GM23338 (cell line): ENCODE data around the gene TRPM2. TPM values are rescaled to one million over a fixed set of nuclear protein-coding genes. Genes with fewer than 3 reads are reported as not detected.

Experiments used
- ATAC-seq: fragments of 200-7000 bp; cut with Tn5 transposase; 3 replicates; pipeline ENCODE4 v1.9.1; 2020
- DNase-seq: peaks from one replicate; pipeline ENCODE4 v3.0.0-alpha.2; 2015; ENCODE audit warnings: low spot score
- H2AFZ ChIP-seq: fragments of 200-600 bp; sonication (generic); 2 replicates; pipeline ENCODE4 v1.8.0; 2016; ENCODE audit warnings: antibody characterized with exemption, mild to moderate bottlenecking, moderate library complexity
- H3F3A ChIP-seq: fragments of 200-600 bp; sonication (generic); replicated peaks from 2 replicates; pipeline ENCODE4 v1.8.0; 2017; ENCODE audit warnings: antibody characterized with exemption, mixed run types, low read depth
- H3K27ac ChIP-seq: fragments of 200-600 bp; sonication (generic); 2 replicates; pipeline ENCODE4 v1.6.1; 2016; ENCODE audit warnings: low read depth
- H3K27me3 ChIP-seq: fragments of 200-600 bp; sonication (generic); 2 replicates; pipeline ENCODE4 v1.8.0; 2016; ENCODE audit warnings: mild to moderate bottlenecking, mixed run types, moderate library complexity; ENCODE audit not compliant: insufficient read depth
- H3K36me3 ChIP-seq: fragments of 200-600 bp; sonication (generic); 2 replicates; pipeline ENCODE4 v1.8.0; 2016; ENCODE audit warnings: mild to moderate bottlenecking; ENCODE audit not compliant: insufficient read depth
- H3K4me1 ChIP-seq: fragments of 200-600 bp; sonication (generic); 2 replicates; pipeline ENCODE4 v1.8.0; 2016; ENCODE audit warnings: mild to moderate bottlenecking, moderate library complexity; ENCODE audit not compliant: insufficient read depth
- H3K4me2 ChIP-seq: fragments of 200-600 bp; sonication (generic); 2 replicates; pipeline ENCODE4 v1.7.1; 2017; ENCODE audit warnings: mixed run types
- H3K4me3 ChIP-seq: fragments of 200-600 bp; sonication (generic); 2 replicates; pipeline ENCODE4 v1.6.1; 2016; ENCODE audit warnings: mixed run types
- H3K79me2 ChIP-seq: fragments of 200-600 bp; sonication (generic); replicated peaks from 2 replicates; pipeline ENCODE4 v1.8.0; 2017; ENCODE audit warnings: mild to moderate bottlenecking; ENCODE audit not compliant: insufficient read depth
- H3K9me2 ChIP-seq: fragments of 200-600 bp; sonication (generic); 2 replicates; pipeline ENCODE4 v1.8.0; 2017; ENCODE audit not compliant: insufficient read depth
- H4K20me1 ChIP-seq: fragments of 200-600 bp; sonication (generic); replicated peaks from 2 replicates; pipeline ENCODE4 v1.8.0; 2017; ENCODE audit warnings: mild to moderate bottlenecking; ENCODE audit not compliant: insufficient read depth
- H3K27ac Mint-ChIP-seq: 2 replicates; pipeline ENCODE4 v1.8.0; 2020; ENCODE audit warnings: inconsistent platforms, mild to moderate bottlenecking, moderate library complexity, mixed read lengths
- H3K27me3 Mint-ChIP-seq: 3 replicates; pipeline ENCODE4 v1.8.0; 2022; ENCODE audit warnings: low read depth, mild to moderate bottlenecking, moderate library complexity, mixed read lengths, inconsistent platforms; ENCODE audit not compliant: insufficient read depth, poor library complexity
- H3K36me3 Mint-ChIP-seq: 3 replicates; pipeline ENCODE4 v1.8.0; 2021; ENCODE audit warnings: low read depth, mild to moderate bottlenecking, inconsistent platforms, moderate library complexity, mixed read lengths
- H3K4me1 Mint-ChIP-seq: 3 replicates; pipeline ENCODE4 v1.8.0; 2020; ENCODE audit warnings: mild to moderate bottlenecking, inconsistent platforms, mixed read lengths
- H3K4me3 Mint-ChIP-seq: 3 replicates; pipeline ENCODE4 v1.8.0; 2021; ENCODE audit warnings: moderate library complexity, mild to moderate bottlenecking, inconsistent platforms, mixed read lengths
- H3K9me3 Mint-ChIP-seq: 3 replicates; pipeline ENCODE4 v1.8.0; 2020; ENCODE audit warnings: moderate library complexity, mild to moderate bottlenecking, inconsistent platforms, mixed read lengths
- CREB1 ChIP-seq: fragments of 250-450 bp; sonication (Bioruptor Pico); IDR thresholded peaks from 2 replicates; pipeline ENCODE4 v1.5.0; 2020; ENCODE audit warnings: low read depth, mild to moderate bottlenecking, moderate library complexity
- EZH2 ChIP-seq: fragments of 200-600 bp; sonication (generic); IDR thresholded peaks from one replicate; pipeline ENCODE4 v1.8.0; 2017; ENCODE audit warnings: antibody characterized with exemption, mild to moderate bottlenecking, low read depth; ENCODE audit not compliant: unreplicated experiment
- EZH2phosphoT487 ChIP-seq: fragments of 200-600 bp; sonication (generic); IDR thresholded peaks from one replicate; pipeline ENCODE4 v1.8.1; 2018; ENCODE audit warnings: antibody characterized with exemption; ENCODE audit not compliant: unreplicated experiment
- JUNB ChIP-seq: IDR thresholded peaks from one replicate; pipeline ENCODE4 v1.6.1; 2016; ENCODE audit warnings: antibody characterized with exemption; ENCODE audit not compliant: unreplicated experiment
- NANOG ChIP-seq: IDR thresholded peaks from 2 replicates; pipeline ENCODE4 v1.6.1; 2016; ENCODE audit warnings: antibody characterized with exemption, borderline replicate concordance
- POLR2AphosphoS5 ChIP-seq: IDR thresholded peaks from 2 replicates; pipeline ENCODE4 v1.6.1; 2016; ENCODE audit warnings: antibody characterized with exemption, low read depth
- REST ChIP-seq: IDR thresholded peaks from one replicate; pipeline ENCODE4 v1.6.1; 2018; ENCODE audit warnings: antibody characterized with exemption; ENCODE audit not compliant: unreplicated experiment
- ZNF462 ChIP-seq: fragments of 250-450 bp; sonication (Bioruptor Pico); IDR thresholded peaks from 2 replicates; pipeline ENCODE4 v1.5.0; 2020; ENCODE audit warnings: mild to moderate bottlenecking, moderate library complexity
- polyA plus RNA-seq: library from polyadenylated mRNA; unstranded; fragments of >200 nt; fragmentation: Nextera tagmentation; extraction: Ambion mirVana; gene quantifications from 2 replicates; pipeline ENCODE4 v1.2.1, GENCODE V29; 2016
- total RNA-seq: library from RNA; depleted of rRNA; stranded (reverse); fragments of >200 nt; shearing (Covaris generic); gene quantifications from 2 replicates; pipeline ENCODE4 v1.2.3, GENCODE V29; 2014
- TF ChIP-seq, protein P1 (sequence below), 2 experiments: fragments of 200-600 bp in 1 of 2; sonication (generic) in 1 of 2; conservative IDR thresholded peaks; 2 replicates each; pipeline versions ENCODE4 v1.5.1 to v1.6.1; 2016 to 2017; ENCODE audit warnings: antibody characterized with exemption in 2 of 2, low read depth in 2 of 2, mild to moderate bottlenecking in 2 of 2, moderate library complexity in 1 of 2

TRPM2 gene
- total and polyA plus RNA-seq, 2 experiments from 2014 or later = 0.53 to 0.83 TPM

GRCh38 chr21:44324106-44324853, 29.1 kb upstream of the TRPM2 start (continued):
- TF ChIP-seq, protein P1, sequence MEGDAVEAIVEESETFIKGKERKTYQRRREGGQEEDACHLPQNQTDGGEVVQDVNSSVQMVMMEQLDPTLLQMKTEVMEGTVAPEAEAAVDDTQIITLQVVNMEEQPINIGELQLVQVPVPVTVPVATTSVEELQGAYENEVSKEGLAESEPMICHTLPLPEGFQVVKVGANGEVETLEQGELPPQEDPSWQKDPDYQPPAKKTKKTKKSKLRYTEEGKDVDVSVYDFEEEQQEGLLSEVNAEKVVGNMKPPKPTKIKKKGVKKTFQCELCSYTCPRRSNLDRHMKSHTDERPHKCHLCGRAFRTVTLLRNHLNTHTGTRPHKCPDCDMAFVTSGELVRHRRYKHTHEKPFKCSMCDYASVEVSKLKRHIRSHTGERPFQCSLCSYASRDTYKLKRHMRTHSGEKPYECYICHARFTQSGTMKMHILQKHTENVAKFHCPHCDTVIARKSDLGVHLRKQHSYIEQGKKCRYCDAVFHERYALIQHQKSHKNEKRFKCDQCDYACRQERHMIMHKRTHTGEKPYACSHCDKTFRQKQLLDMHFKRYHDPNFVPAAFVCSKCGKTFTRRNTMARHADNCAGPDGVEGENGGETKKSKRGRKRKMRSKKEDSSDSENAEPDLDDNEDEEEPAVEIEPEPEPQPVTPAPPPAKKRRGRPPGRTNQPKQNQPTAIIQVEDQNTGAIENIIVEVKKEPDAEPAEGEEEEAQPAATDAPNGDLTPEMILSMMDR (conservative IDR thresholded peaks at IDR 0.05; ENCODE audit: low read depth in 2 of 2) = no peak
- TF ChIP-seq POLR2AphosphoS5 (no peak), EZH2 (no peak), REST (no peak)

DNA sequence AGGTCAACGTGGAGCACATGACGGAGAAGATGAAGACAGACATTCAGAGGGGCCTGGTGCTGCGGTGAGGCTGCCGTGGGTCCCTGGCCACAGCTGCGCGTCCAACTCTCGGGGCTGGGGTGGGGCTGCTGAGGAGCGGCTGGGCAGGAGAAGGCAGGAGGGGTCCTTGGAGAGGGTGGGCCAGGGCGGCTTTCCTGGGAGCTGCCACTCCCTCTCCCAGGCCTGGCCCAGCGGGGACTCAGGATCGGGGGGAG, 28.6 kb upstream of the TRPM2 start:
- Histone ChIP-seq H3K4me1 (no peaks in the 10 kb centered on the region), H3F3A (no peaks in the 10 kb centered on the region), H3K9me2 (no peaks in the 10 kb centered on the region), H3K27me3 (no peaks in the 10 kb centered on the region), H4K20me1 (no peaks in the 10 kb centered on the region), H3K4me2 (no peak overlapping the region), H3K79me2 (no peaks in the 10 kb centered on the region), H3K36me3 (no peaks in the 10 kb centered on the region), H3K4me3 (no peak overlapping the region), H2AFZ (no peak overlapping the region), H3K27ac (no peak overlapping the region)
- Mint-ChIP-seq H3K4me3 (no peak overlapping the region), H3K4me1 (no peaks in the 10 kb centered on the region), H3K36me3 (peaks cover 3% of the 10 kb centered on the region; the same call in 1 of the 3 replicates), H3K27me3 (peaks cover 13% of the 10 kb centered on the region), H3K27ac (no peak overlapping the region), H3K9me3 (no peaks in the 10 kb centered on the region)
- no peak for DNase-seq
- no peak for ATAC-seq
- TF ChIP-seq EZH2phosphoT487 = no peak
- no peak for TF ChIP-seq EZH2
- TF ChIP-seq CREB1 = no peak
- no peak for TF ChIP-seq ZNF462 (CRISPR knock-in tag)
- TF ChIP-seq, protein P1 (conservative IDR thresholded peaks at IDR 0.05; ENCODE audit: low read depth in 2 of 2) = no peak
- no peak for TF ChIP-seq POLR2AphosphoS5
- TF ChIP-seq NANOG = no peak
- TF ChIP-seq JUNB = no peak
